PFSK-1 (cell line): ENCODE data around the gene MGP.

Source experiments
- FOXP2 ChIP-seq: optimal IDR thresholded peaks from 2 replicates; pipeline ENCODE3; 2011; ENCODE audit warnings: borderline replicate concordance, control low read depth, inconsistent platforms; ENCODE audit not compliant: insufficient read depth; ENCODE audit errors: extremely low read length, extremely low read depth
- POLR2AphosphoS5 ChIP-seq: IDR thresholded peaks from 2 replicates; pipeline ENCODE4 v1.6.1; 2012; ENCODE audit warnings: low read depth, mild to moderate bottlenecking, control low read depth, low read length, moderate library complexity
- SIN3A ChIP-seq: IDR thresholded peaks from 2 replicates; pipeline ENCODE4 v1.6.1; 2012; ENCODE audit warnings: mild to moderate bottlenecking, low read length, moderate library complexity, borderline replicate concordance; ENCODE audit not compliant: insufficient read depth
- TAF1 ChIP-seq: IDR thresholded peaks from 2 replicates; pipeline ENCODE4 v1.6.1; 2012; ENCODE audit warnings: low read length, control low read depth, borderline replicate concordance; ENCODE audit not compliant: insufficient read depth
- TF ChIP-seq, protein P1 (sequence below), 2 experiments: IDR thresholded peaks; 2 replicates each; pipeline versions ENCODE4 v1.6.1 to v1.8.0; 2011 to 2012; ENCODE audit warnings: low read depth in 2 of 2, low read length in 2 of 2, control low read depth in 1 of 2, inconsistent platforms in 1 of 2, mild to moderate bottlenecking in 1 of 2, moderate library complexity in 1 of 2; ENCODE audit not compliant: insufficient read depth in 1 of 2

DNA sequence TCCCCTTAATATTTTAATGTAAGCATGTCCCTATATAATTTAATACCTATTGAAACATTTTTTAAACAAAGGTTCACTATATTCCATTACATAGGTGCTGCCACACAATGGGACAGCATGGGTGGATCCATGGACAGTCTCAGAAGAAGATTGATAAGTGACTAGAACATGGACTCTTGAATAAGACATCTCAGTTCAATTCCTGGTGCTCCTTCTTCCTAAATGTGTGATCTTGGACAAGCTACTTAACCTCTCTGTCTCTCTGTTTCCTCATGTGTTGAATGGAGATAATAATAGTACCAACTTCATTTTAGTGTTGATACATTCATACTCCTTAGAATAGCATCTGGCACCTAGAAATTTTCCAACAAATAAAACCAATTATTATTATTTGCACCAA is 41.3 kb downstream of the MGP start:
- TF ChIP-seq TAF1 (no peak), POLR2AphosphoS5 (no peak), FOXP2 (no peak), SIN3A (no peak)
- TF ChIP-seq, protein P1, sequence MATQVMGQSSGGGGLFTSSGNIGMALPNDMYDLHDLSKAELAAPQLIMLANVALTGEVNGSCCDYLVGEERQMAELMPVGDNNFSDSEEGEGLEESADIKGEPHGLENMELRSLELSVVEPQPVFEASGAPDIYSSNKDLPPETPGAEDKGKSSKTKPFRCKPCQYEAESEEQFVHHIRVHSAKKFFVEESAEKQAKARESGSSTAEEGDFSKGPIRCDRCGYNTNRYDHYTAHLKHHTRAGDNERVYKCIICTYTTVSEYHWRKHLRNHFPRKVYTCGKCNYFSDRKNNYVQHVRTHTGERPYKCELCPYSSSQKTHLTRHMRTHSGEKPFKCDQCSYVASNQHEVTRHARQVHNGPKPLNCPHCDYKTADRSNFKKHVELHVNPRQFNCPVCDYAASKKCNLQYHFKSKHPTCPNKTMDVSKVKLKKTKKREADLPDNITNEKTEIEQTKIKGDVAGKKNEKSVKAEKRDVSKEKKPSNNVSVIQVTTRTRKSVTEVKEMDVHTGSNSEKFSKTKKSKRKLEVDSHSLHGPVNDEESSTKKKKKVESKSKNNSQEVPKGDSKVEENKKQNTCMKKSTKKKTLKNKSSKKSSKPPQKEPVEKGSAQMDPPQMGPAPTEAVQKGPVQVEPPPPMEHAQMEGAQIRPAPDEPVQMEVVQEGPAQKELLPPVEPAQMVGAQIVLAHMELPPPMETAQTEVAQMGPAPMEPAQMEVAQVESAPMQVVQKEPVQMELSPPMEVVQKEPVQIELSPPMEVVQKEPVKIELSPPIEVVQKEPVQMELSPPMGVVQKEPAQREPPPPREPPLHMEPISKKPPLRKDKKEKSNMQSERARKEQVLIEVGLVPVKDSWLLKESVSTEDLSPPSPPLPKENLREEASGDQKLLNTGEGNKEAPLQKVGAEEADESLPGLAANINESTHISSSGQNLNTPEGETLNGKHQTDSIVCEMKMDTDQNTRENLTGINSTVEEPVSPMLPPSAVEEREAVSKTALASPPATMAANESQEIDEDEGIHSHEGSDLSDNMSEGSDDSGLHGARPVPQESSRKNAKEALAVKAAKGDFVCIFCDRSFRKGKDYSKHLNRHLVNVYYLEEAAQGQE (IDR thresholded peaks at IDR 0.05; ENCODE audit: insufficient read depth in 1 of 2, low read depth in 2 of 2, low read length in 2 of 2): no peak
